Ascending aorta (tissue), 2 donors: ENCODE data around the gene USP44. TPM values are rescaled to one million over a fixed set of nuclear protein-coding genes. Genes with fewer than 3 reads are reported as not detected.
"Not testable (repeated sequence)": the region's sequence is repeated elsewhere in the genome, so short reads cannot be mapped to it uniquely, and the experiment has no call there.

ENCODE experiments used
- DNase-seq, 2 donors: peaks; one replicate each; pipeline ENCODE4 v3.0.0-alpha.2; 2019; ENCODE audit warnings: low spot score in 2 of 2
- H3K27ac ChIP-seq, 2 donors: fragments of 200-600 bp; sonication (generic); one replicate each; pipeline ENCODE4 v1.5.1; 2016 to 2017; ENCODE audit warnings: mild to moderate bottlenecking in 1 of 2
- H3K27me3 ChIP-seq: fragments of 200-600 bp; sonication (generic); one replicate; pipeline ENCODE4 v1.5.1; 2017
- H3K36me3 ChIP-seq, 2 donors: fragments of 200-600 bp; sonication (generic); one replicate each; pipeline ENCODE4 v1.5.1; 2016
- H3K4me1 ChIP-seq, 2 donors: fragments of 200-600 bp; sonication (generic); one replicate each; pipeline ENCODE4 v1.5.1; 2016 to 2017; ENCODE audit warnings: mild to moderate bottlenecking in 1 of 2
- H3K4me3 ChIP-seq, 2 donors: fragments of 200-600 bp; sonication (generic); one replicate each; pipeline ENCODE4 v1.5.1; 2016 to 2017; ENCODE audit warnings: mild to moderate bottlenecking in 1 of 2
- H3K9me3 ChIP-seq, 2 donors: fragments of 200-600 bp; sonication (generic); one replicate each; pipeline ENCODE4 v1.5.1; 2016
- intact Hi-C: fragments of 100-400 bp; cut with DNase I; formaldehyde crosslinking; loops from one replicate; pipeline ENCODE4 v1.15.1; 2023
- total RNA-seq: library from RNA; depleted of rRNA; stranded (reverse); fragments of >200 nt; gene quantifications from one replicate; pipeline ENCODE4 v1.1.0, GENCODE V29; 2016
- TF ChIP-seq, protein P1 (sequence below), 3 experiments: fragments of 200-600 bp in 2 of 3; fragments of 450-650 bp in 1 of 3; sonication (generic) in 2 of 3; IDR thresholded peaks; one replicate each; pipeline ENCODE4 v1.5.1; 2016 to 2019; ENCODE audit warnings: antibody characterized with exemption in 3 of 3, mild to moderate bottlenecking in 1 of 3, moderate library complexity in 1 of 3

Gene USP44
- total RNA-seq, 1 donor from 2014 or later: 5.7 TPM

DNA sequence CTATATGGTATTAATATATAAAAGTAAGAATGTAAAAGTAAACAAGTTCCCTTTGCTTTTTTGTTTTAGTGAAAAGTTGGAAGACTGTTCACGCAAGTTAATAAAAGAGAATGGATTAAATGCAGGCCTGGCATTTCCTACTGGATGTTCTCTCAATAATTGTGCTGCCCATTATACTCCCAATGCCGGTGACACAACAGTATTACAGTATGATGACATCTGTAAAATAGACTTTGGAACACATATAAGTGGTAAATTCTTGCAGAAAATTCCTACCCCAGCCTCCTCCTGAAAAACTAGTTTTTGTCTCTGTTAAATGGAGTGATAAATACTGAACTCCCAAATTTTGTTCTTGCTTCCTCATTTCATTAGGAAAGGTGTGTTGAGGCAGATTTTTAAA, 56.4 kb downstream of the USP44 start:
- H3K4me3 ChIP-seq: no peak overlapping the region
- peaks cover 32 to 73% of the 10 kb centered on the region in 2 donors for H3K36me3 ChIP-seq
- no peak overlapping the region for H3K27ac ChIP-seq
- intact Hi-C loops: no loop called here
- no peaks in the 10 kb centered on the region for H3K4me1 ChIP-seq
- TF ChIP-seq, protein P1, sequence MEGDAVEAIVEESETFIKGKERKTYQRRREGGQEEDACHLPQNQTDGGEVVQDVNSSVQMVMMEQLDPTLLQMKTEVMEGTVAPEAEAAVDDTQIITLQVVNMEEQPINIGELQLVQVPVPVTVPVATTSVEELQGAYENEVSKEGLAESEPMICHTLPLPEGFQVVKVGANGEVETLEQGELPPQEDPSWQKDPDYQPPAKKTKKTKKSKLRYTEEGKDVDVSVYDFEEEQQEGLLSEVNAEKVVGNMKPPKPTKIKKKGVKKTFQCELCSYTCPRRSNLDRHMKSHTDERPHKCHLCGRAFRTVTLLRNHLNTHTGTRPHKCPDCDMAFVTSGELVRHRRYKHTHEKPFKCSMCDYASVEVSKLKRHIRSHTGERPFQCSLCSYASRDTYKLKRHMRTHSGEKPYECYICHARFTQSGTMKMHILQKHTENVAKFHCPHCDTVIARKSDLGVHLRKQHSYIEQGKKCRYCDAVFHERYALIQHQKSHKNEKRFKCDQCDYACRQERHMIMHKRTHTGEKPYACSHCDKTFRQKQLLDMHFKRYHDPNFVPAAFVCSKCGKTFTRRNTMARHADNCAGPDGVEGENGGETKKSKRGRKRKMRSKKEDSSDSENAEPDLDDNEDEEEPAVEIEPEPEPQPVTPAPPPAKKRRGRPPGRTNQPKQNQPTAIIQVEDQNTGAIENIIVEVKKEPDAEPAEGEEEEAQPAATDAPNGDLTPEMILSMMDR (IDR thresholded peaks at IDR 0.05): no peak
- no peaks in the 10 kb centered on the region for H3K9me3 ChIP-seq
- no peak for DNase-seq
- no peaks in the 10 kb centered on the region for H3K27me3 ChIP-seq

DNA sequence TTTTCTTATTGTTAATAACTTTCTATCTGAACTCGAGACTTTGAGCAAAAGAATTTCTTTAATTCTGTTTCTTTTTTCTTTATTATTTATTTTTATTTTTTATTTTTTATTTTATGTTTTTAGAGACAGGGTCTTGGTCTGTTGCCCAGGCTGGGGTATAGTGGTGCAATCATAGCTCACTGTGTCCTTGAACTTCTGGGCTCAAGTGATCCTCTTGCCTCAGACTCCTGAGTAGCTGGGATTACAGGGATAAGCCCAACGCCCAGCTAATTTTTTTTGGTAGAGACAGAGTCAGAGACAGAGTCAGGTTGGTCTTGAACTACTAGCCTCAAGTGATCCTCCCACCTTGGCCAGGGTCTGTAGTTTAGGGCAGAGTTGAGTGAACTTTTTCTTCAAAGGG, 58.8 kb downstream of the USP44 start:
- intact Hi-C loops: no loop called here
- no peak overlapping the region for H3K27ac ChIP-seq
- no peaks in the 10 kb centered on the region for H3K9me3 ChIP-seq
- TF ChIP-seq, protein P1 (IDR thresholded peaks at IDR 0.05): no peak
- peaks cover 31 to 57% of the 10 kb centered on the region in 2 donors for H3K36me3 ChIP-seq
- no peaks in the 10 kb centered on the region for H3K4me1 ChIP-seq
- H3K4me3 ChIP-seq: no peak overlapping the region
- no peaks in the 10 kb centered on the region for H3K27me3 ChIP-seq
- DNase-seq: no peak

DNA sequence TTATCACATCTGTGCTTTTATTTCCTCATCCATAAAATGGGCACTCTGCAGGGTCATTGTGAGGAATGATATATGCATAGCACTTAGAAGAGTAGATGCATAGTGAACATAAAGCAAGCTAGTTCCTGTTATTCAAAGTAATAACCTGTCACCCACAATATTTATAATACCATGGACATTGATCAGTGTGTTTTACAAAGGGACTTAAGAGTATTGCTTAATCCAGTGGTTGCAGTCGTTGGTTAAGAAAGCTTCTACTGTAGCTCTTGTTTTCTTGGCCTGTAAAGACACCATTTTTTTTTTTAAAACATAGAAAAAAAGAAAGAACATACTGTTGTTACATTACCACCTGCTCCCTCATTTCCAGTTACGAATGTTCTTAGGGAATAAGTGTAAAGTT, 64.3 kb downstream of the USP44 start:
- TF ChIP-seq, protein P1 (IDR thresholded peaks at IDR 0.05): no peak
- Histone ChIP-seq H3K4me1 (no peaks in the 10 kb centered on the region), H3K36me3 (peaks cover 28 to 30% of the 10 kb centered on the region in 2 donors), H3K4me3 (no peak overlapping the region), H3K27me3 (no peaks in the 10 kb centered on the region), H3K27ac (no peak overlapping the region), H3K9me3 (no peaks in the 10 kb centered on the region)
- intact Hi-C loops: no loop called here
- no peak for DNase-seq

DNA sequence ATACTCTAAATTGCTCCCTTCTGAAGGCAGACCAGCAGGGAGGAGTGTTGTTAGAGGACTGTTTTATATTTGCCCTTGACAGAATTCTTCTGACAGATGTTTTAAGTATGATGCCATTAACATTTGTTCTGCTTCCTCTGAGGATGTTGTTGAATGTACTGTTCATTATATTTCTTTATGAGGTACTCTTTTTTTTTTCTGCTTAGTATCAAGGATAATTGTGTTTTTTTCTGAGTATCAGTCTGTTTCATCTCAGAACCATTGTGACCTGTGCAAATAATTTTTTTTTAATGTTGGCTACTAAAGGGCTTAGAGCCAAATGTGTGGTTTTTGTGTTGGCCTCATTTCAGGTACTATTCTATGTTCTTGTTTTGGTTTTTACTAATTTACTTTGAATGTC, 66.8 kb downstream of the USP44 start:
- H3K27me3 ChIP-seq: no peaks in the 10 kb centered on the region
- H3K9me3 ChIP-seq: no peaks in the 10 kb centered on the region
- no peak overlapping the region for H3K4me3 ChIP-seq
- DNase-seq: no peak
- H3K4me1 ChIP-seq: peaks cover 0 to 8% of the 10 kb centered on the region in 2 donors
- TF ChIP-seq, protein P1 (IDR thresholded peaks at IDR 0.05): no peak
- H3K27ac ChIP-seq: no peak overlapping the region
- peaks cover 23 to 26% of the 10 kb centered on the region in 2 donors for H3K36me3 ChIP-seq
- intact Hi-C loops: no loop called here

DNA sequence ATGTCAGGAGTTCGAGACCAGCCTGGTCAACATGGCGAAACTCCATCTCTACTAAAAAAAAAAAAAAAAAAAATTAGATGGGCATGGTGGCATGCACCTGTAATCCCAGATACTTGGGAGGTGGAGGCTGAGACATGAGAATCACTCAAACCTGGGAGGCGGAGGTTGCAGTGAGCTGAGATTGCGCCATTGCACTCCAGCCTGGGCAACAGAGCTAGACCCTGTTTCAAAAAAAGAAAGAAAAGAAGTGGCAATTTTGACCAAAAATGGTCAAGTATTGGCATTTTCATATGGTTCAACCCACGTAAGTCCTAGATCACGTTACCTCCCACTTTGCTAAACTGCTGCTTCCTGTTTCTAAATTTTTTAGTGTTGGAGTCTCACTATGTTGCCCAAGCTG, 68.7 kb downstream of the USP44 start:
- H3K27me3 ChIP-seq, DNase-seq, H3K9me3 ChIP-seq, intact Hi-C loops, H3K4me3 ChIP-seq, H3K27ac ChIP-seq: not testable (repeated sequence)
- Histone ChIP-seq H3K4me1 (peaks cover 0 to 22% of the 10 kb centered on the region in 2 donors), H3K36me3 (peaks cover 29 to 38% of the 10 kb centered on the region in 2 donors)

DNA sequence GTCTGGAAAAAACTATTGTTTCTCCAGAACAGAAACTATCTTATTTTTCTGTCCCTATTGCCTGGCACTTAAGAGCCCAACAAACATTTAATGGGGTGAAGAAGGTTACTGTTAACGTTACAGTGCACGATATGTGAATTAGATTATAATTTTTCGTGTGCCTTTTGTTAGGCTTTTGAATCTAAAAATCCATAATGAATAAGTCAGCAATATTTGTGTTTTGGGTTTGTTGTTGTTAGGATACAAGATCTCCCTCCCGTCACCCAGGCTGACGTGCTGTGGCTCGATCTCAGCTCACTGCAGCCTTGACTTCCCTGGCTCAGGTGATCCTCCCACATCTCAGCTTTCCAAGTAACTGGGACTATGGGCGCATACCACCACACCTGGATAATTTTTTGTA, 69.4 kb downstream of the USP44 start:
- H3K36me3 ChIP-seq: peaks cover 25 to 38% of the 10 kb centered on the region in 2 donors
- TF ChIP-seq, protein P1 (IDR thresholded peaks at IDR 0.05): no peak
- no peak for DNase-seq
- no peaks in the 10 kb centered on the region for H3K9me3 ChIP-seq
- H3K4me3 ChIP-seq: no peak overlapping the region
- H3K27me3 ChIP-seq: no peaks in the 10 kb centered on the region
- H3K27ac ChIP-seq: no peak overlapping the region
- intact Hi-C loops: no loop called here
- peaks cover 0 to 22% of the 10 kb centered on the region in 2 donors for H3K4me1 ChIP-seq
